GM19438 (cell line): ENCODE results near the gene ANKRD52.

Experiments used
- ATAC-seq: cut with Tn5 transposase; IDR thresholded peaks from one replicate; pipeline ENCODE4 v1.9.1; 2021; ENCODE audit warnings: low read depth; ENCODE audit not compliant: unreplicated experiment

The ANKRD52 gene

DNA sequence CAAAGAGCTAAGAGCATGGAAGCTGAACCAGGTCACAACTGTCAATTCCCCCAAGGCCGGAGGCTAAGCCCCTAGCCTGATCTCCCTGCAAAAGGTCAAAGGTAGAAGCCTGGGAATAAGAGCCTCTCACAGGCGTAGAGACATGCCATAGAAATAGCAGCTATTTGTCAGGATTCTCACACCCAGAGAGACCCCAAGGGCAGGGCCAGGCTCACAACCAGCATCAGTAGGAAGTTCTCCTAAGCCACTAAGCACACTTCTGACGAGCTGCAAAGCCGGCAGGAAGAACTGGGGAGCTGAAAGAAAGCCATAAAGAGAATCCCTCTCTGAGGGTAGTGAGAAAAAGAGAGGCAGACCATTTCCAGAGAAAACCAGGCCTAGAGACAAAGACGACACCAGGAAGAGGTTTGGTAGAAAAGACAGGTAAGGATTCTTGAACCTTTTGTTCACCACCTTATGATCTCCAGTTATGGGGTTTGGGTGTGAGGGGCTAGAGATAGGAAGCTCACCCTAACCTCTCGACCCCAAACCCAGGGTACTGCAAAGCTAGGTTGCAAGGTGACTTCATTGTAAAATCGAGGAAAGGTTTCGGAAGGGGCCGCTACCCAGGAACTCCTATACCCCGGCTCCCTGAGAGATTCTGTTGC is 69.9 kb downstream of the ANKRD52 start:
- ATAC-seq = no peak
